Measurements from ENCODE around the gene NDST4. TPM values are rescaled to one million over a fixed set of nuclear protein-coding genes. Genes with fewer than 3 reads are reported as not detected.

Gene NDST4
- total and polyA plus RNA-seq, 2 of the 13 experiments (the other 11 are each of a cell fraction or from before 2014, with no cell fraction given), result not detected

- no peak for TF ChIP-seq AHR (CRISPR knock-in tag; IDR thresholded peaks at IDR 0.05)
- no peak for TF ChIP-seq ZNF460 (CRISPR knock-in tag; IDR thresholded peaks at IDR 0.05; ENCODE audit: borderline replicate concordance)
- TF ChIP-seq ZMAT5 (CRISPR knock-in tag; IDR thresholded peaks at IDR 0.05; ENCODE audit: borderline replicate concordance, low read depth), result no peak
Measured at GRCh38 chr4:114860786-114861185, 252.6 kb downstream of the NDST4 start (continued).

DNA sequence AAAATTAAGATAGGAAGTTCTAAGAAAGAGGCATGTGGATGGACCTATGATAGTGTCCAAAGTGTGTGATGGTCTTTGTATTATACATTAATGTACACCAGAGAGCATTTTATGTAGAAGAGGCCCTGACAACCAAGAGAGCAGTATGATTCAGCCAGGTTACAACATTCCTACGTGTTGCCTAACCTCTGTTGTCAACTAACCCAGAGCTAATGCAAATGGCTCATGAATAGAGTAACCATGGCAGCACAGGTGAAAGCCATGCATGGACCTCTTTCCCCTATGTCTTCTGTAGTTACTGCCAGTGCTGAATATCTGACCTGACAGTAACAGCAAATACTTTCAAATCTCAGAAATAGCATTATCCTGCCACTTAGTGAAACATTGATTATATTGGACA lies 255.6 kb downstream of the NDST4 start:
- Histone ChIP-seq H2AFZ (ENCODE audit: low read length) (no peak overlapping the region), H3K4me3 (replicated peaks in 1 of 3; ENCODE audit: insufficient read depth in 1 of 3, low read depth in 2 of 3, low read length in 3 of 3) (no peak overlapping the region), H3K9me3 (ENCODE audit: low read length) (no peaks in the 10 kb centered on the region), H3K27ac (ENCODE audit: extremely low read length, insufficient read depth, low read length) (no peak overlapping the region), H3K36me3 (replicated peaks in 1 of 2; ENCODE audit: control insufficient read depth in 1 of 2, insufficient read depth in 2 of 2, low read length in 2 of 2) (no peaks in the 10 kb centered on the region), H3K9ac (ENCODE audit: insufficient read depth, low read depth, low read length) (no peak overlapping the region), H3K27me3 (ENCODE audit: control insufficient read depth in 1 of 2, insufficient read depth in 2 of 2, low read length in 2 of 2) (no peaks in the 10 kb centered on the region), H3K4me2 (ENCODE audit: low read depth, low read length) (no peak overlapping the region), H3K79me2 (ENCODE audit: insufficient read depth, low read length) (no peaks in the 10 kb centered on the region), H4K20me1 (ENCODE audit: insufficient read depth, low read length) (no peaks in the 10 kb centered on the region), H3K4me1 (ENCODE audit: insufficient read depth, low read length) (no peaks in the 10 kb centered on the region)
- no TSS peak for BruUV-seq (replicated peaks)
- in situ Hi-C loops (cut with HindIII; ENCODE audit: extremely low pct_ligation_motif_present, low pct_unique_long_range_greater_than_20kb) (no loop called here), intact Hi-C loops (cut with micrococcal nuclease; ENCODE audit: unreplicated experiment) (no loop called here)
- WGBS (ENCODE audit: low lambda C conversion rate), result 0% methylated on average over 1 of the region's 1 CpG
- no peak for DNase-seq (ENCODE audit: low spot score)
- no peak for ATAC-seq
- FAIRE-seq, result no peak
- ChIA-PET POLR2A (no interaction called here), CTCF (ENCODE audit: low intra/inter-chr PET ratio, low total read pairs) (no interaction called here)
- TF ChIP-seq TBX3 (IDR thresholded peaks at IDR 0.05; ENCODE audit: borderline replicate concordance) (no peak), JUNB (CRISPR knock-in tag; IDR thresholded peaks at IDR 0.05; ENCODE audit: borderline replicate concordance) (no peak), TBP (CRISPR knock-in tag; IDR thresholded peaks at IDR 0.05) (no peak), ZFX (CRISPR knock-in tag; IDR thresholded peaks at IDR 0.05; ENCODE audit: low read depth) (no peak), ZNF256 (CRISPR knock-in tag; conservative IDR thresholded peaks at IDR 0.05) (no peak), ARID2 (CRISPR knock-in tag; IDR thresholded peaks at IDR 0.05; ENCODE audit: borderline replicate concordance) (no peak), ONECUT2 (CRISPR knock-in tag; IDR thresholded peaks at IDR 0.05) (no peak)
- TF ChIP-seq, protein P1, sequence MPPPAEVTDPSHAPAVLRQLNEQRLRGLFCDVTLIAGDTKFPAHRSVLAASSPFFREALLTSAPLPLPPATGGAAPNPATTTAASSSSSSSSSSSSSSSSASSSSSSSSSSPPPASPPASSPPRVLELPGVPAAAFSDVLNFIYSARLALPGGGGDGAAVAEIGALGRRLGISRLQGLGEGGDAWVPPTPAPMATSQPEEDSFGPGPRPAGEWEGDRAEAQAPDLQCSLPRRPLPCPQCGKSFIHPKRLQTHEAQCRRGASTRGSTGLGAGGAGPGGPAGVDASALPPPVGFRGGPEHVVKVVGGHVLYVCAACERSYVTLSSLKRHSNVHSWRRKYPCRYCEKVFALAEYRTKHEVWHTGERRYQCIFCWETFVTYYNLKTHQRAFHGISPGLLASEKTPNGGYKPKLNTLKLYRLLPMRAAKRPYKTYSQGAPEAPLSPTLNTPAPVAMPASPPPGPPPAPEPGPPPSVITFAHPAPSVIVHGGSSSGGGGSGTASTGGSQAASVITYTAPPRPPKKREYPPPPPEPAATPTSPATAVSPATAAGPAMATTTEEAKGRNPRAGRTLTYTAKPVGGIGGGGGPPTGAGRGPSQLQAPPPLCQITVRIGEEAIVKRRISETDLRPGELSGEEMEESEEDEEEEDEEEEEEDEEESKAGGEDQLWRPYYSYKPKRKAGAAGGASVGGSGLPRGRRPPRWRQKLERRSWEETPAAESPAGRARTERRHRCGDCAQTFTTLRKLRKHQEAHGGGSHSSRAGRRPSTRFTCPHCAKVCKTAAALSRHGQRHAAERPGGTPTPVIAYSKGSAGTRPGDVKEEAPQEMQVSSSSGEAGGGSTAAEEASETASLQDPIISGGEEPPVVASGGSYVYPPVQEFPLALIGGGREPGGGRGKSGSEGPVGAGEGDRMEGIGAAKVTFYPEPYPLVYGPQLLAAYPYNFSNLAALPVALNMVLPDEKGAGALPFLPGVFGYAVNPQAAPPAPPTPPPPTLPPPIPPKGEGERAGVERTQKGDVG (CRISPR knock-in tag; IDR thresholded peaks at IDR 0.05; ENCODE audit: borderline replicate concordance), result no peak
- TF ChIP-seq, protein P2, sequence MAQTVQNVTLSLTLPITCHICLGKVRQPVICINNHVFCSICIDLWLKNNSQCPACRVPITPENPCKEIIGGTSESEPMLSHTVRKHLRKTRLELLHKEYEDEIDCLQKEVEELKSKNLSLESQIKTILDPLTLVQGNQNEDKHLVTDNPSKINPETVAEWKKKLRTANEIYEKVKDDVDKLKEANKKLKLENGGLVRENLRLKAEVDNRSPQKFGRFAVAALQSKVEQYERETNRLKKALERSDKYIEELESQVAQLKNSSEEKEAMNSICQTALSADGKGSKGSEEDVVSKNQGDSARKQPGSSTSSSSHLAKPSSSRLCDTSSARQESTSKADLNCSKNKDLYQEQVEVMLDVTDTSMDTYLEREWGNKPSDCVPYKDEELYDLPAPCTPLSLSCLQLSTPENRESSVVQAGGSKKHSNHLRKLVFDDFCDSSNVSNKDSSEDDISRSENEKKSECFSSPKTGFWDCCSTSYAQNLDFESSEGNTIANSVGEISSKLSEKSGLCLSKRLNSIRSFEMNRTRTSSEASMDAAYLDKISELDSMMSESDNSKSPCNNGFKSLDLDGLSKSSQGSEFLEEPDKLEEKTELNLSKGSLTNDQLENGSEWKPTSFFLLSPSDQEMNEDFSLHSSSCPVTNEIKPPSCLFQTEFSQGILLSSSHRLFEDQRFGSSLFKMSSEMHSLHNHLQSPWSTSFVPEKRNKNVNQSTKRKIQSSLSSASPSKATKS (CRISPR knock-in tag; IDR thresholded peaks at IDR 0.05), result no peak
